ENCODE measurements around the gene CEP126.

Gene CEP126

GRCh38 chr11:101914738-101915426 lies at the start of gene CEP126:
CEP126 (plus strand) TSS chr11:101915010; CDS start chr11:101915285, 275 bp downstream.
- peak; percentile 97 for DNase-seq (ENCODE audit: low spot score)

GRCh38 chr11:101866619-101867491 lies 48.0 kb upstream of the CEP126 start:
- DNase-seq (ENCODE audit: low spot score), result peak; percentile 28

- no peak for DNase-seq (ENCODE audit: low spot score)
Measured at GRCh38 chr11:101867951-101868350, 46.9 kb upstream of the CEP126 start.

GRCh38 chr11:101870510-101870909 lies 44.3 kb upstream of the CEP126 start:
- DNase-seq (ENCODE audit: low spot score), result peak; percentile 48

GRCh38 chr11:101872171-101872882 lies 42.5 kb upstream of the CEP126 start:
- DNase-seq (ENCODE audit: low spot score), result no peak

- peak; percentile 33 for DNase-seq (ENCODE audit: low spot score)
Measured at GRCh38 chr11:101880222-101880621, 34.6 kb upstream of the CEP126 start.

- no peak for DNase-seq (ENCODE audit: low spot score)
Measured at GRCh38 chr11:101881586-101881985, 33.2 kb upstream of the CEP126 start.

- DNase-seq (ENCODE audit: low spot score), result no peak
Measured at GRCh38 chr11:101885631-101886030, 29.2 kb upstream of the CEP126 start.

- no peak for DNase-seq (ENCODE audit: low spot score)
Measured at GRCh38 chr11:101889767-101890166, 25.0 kb upstream of the CEP126 start.

GRCh38 chr11:101894505-101894904 lies 20.3 kb upstream of the CEP126 start:
- DNase-seq (ENCODE audit: low spot score), result no peak

GRCh38 chr11:101907815-101908214 lies 7.0 kb upstream of the CEP126 start:
- no peak for DNase-seq (ENCODE audit: low spot score)

GRCh38 chr11:101909087-101909486 lies 5.7 kb upstream of the CEP126 start:
- DNase-seq (ENCODE audit: low spot score), result no peak

GRCh38 chr11:101912823-101913284 lies 2.0 kb upstream of the CEP126 start:
- DNase-seq (ENCODE audit: low spot score), result no peak

- DNase-seq (ENCODE audit: low spot score), result no peak
Measured at GRCh38 chr11:101913656-101914055, 1.2 kb upstream of the CEP126 start.

- DNase-seq (ENCODE audit: low spot score), result peak; percentile 51
Measured at GRCh38 chr11:101914341-101914737, 471 bp upstream of the CEP126 start.

GRCh38 chr11:101915791-101916291 lies 1.0 kb downstream of the CEP126 start:
- peak; percentile 57 for DNase-seq (ENCODE audit: low spot score)

GRCh38 chr11:101916422-101916821 lies 1.6 kb downstream of the CEP126 start, which contains the start of gene ANGPTL5:
ANGPTL5 (minus strand) TSS chr11:101916522; CDS start chr11:101907909, 8,613 bp downstream.
- no peak for DNase-seq (ENCODE audit: low spot score)

- DNase-seq (ENCODE audit: low spot score), result no peak
Measured at GRCh38 chr11:101917226-101917625, 2.4 kb downstream of the CEP126 start.

GRCh38 chr11:101920992-101921391 lies 6.2 kb downstream of the CEP126 start:
- DNase-seq (ENCODE audit: low spot score), result no peak

- no peak for DNase-seq (ENCODE audit: low spot score)
Measured at GRCh38 chr11:101923554-101923953, 8.7 kb downstream of the CEP126 start.

- no peak for DNase-seq (ENCODE audit: low spot score)
Measured at GRCh38 chr11:101929294-101929915, 14.6 kb downstream of the CEP126 start.

GRCh38 chr11:101931692-101932091 lies 16.9 kb downstream of the CEP126 start:
- no peak for DNase-seq (ENCODE audit: low spot score)

Data from AG08395 (cell line).